GM19455 (cell line): Measurements from ENCODE around the gene JADE1.

Experiments used
- ATAC-seq: cut with Tn5 transposase; IDR thresholded peaks from one replicate; pipeline ENCODE4 v1.9.1; 2021; ENCODE audit not compliant: unreplicated experiment

JADE1 gene

GRCh38 chr4:128809477-128810330 lies at the start of gene JADE1:
JADE1 (plus strand) TSS chr4:128809700; CDS start chr4:128831759, 22,059 bp downstream.
- ATAC-seq: peak; percentile 44

DNA sequence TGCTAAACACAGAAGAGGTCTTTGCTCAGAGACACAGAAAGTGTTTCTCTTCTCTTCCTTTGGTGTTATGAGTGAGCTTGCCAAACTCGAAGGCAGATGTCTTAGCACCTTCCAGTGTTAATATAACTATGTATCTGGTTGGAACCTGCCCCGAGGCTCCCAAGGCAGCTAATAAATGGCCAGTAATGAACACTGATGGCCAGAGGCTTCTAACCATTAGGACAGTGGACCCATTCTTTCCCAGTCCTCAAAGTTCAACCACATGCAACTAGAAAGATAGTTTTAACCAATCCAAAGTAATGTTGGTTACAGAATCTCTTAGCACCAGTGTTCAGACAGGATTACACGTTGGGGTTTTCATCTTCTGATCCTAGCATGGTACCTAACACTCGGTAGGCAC lies 42.7 kb upstream of the JADE1 start:
- ATAC-seq: no peak

DNA sequence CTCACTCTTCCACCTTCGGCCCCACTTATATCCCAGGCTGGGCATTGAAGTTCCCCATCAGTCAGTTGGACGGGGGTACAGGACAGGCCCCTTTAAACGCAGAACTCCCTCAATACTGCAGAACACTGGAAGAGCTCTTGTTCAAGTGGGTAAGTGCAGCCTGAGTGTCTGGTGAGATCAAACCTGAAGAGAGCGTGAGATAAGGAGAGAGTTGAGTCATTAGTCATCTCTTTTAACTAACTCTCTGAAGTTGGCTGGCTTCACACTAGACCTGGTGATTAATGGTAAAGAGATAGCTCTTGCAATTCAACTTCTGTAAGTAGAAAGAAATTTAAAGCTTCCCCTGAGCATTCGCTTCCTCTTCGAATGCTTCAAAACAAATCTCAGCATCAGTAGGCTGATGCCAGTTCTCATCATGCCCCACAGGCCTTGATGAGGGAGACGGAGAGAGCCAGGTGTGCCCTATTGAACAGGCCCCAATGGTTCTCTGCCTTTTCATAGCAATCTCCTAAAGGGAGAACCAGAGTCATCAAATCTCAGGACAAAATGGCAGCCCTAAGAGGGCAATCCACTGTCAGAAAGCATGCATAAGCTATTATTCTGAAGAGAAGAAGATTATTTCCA lies 41.0 kb upstream of the JADE1 start:
- ATAC-seq: no peak

GRCh38 chr4:128769011-128769410 lies 40.5 kb upstream of the JADE1 start:
- no peak for ATAC-seq

DNA sequence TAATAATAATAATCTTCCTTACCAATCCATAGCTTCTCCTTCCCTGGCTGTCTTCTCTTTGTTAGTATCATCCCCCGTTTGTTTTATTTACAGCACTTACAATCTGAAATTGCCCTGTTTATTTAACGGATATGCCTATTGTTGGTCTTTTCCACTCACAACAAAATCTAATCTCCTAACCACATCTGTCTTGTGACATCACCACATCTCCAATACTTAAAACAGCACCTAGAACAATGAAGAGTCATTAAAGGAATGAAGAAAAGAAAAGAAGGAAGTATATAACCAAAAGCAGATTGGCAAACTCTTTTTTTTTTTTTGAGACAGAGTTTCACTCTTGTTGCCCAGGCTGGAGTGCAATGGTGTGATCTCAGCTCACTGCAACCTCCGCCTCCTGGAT lies 38.7 kb upstream of the JADE1 start:
- no peak for ATAC-seq

DNA sequence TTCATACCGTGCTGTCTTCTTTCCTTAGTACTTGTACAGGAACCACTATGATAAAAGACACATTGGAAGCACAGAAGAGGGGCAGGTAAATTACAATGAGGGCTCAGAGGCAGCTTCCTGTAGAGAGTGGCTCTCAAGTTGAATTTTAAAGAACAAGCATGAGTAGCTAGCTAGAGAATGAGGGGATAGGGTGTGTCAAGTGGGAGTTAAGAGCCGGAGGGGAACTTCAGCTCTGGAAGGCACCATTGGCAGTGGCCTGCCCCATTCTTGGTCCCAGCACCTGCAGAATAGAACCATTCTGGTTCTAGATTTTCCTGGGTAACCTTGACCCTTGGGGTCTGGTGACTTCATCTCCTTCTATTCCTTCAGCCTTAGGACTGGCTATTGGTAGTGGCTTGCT lies 34.0 kb upstream of the JADE1 start:
- ATAC-seq: no peak

- no peak for ATAC-seq
Observed at GRCh38 chr4:128775916-128776315, 33.6 kb upstream of the JADE1 start.

GRCh38 chr4:128776794-128777216 lies 32.7 kb upstream of the JADE1 start:
- no peak for ATAC-seq

- no peak for ATAC-seq
Observed at GRCh38 chr4:128780688-128781087, 28.8 kb upstream of the JADE1 start.

GRCh38 chr4:128782076-128782715 lies 27.3 kb upstream of the JADE1 start:
- no peak for ATAC-seq

GRCh38 chr4:128782875-128783614 lies 26.5 kb upstream of the JADE1 start:
- ATAC-seq: no peak

- no peak for ATAC-seq
Observed at GRCh38 chr4:128787509-128788311, 21.8 kb upstream of the JADE1 start.

DNA sequence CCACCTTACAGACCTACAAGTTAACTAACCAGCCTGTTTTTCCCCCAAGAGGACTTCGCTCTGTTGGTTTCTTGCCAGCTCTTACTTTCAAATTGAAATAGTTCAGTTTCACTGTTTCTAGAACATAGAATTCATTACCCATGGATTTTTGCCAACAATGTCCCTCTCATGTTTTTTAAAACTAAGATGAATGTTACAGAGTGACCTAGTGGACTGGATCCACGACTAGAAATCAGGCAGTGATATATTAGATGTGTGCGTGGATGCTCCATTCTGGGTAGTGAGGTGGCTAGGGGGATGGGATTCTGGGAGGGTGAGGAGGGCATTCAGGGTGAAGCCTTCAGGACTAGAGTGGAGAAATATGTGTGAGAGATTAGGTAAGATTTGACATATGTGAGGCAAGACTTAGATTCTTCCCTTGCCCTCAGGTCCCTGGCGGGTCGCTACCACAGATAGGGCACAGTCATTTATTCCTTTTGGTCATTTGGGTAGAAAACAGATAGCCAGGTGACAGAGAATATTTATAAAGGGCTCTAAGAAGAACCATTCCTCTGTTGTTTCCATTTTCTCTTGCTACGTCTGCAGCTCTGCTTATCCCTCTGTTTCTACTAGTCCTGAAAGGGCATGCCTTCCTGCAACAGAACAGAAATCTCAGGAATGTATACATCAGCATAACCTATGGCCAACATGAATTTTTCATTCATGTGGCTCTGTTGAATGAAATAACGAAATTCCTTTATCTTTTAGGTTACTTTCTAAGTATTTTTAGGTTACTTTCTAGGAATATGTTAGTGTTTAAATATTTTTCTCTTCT lies 15.4 kb upstream of the JADE1 start:
- no peak for ATAC-seq

DNA sequence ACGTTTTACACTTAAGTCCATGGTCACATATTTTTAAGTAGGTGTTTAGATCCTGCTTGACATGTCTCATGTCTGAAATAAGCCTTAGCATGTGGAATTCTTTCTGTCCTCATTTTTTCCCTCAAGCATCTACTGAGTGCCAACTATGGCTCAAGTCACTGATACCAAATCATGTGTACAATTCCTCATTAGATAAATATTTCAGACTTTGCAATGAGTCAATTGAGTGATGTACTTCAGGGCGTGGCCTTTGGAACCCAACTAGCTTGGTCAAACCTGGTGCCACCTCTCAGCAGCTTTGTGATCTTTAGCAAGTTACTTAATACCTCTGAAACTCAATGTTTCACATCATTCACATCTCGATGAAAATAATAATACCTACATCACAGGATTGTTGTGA lies 12.6 kb upstream of the JADE1 start:
- no peak for ATAC-seq

GRCh38 chr4:128800284-128800683 lies 9.2 kb upstream of the JADE1 start:
- ATAC-seq: no peak

DNA sequence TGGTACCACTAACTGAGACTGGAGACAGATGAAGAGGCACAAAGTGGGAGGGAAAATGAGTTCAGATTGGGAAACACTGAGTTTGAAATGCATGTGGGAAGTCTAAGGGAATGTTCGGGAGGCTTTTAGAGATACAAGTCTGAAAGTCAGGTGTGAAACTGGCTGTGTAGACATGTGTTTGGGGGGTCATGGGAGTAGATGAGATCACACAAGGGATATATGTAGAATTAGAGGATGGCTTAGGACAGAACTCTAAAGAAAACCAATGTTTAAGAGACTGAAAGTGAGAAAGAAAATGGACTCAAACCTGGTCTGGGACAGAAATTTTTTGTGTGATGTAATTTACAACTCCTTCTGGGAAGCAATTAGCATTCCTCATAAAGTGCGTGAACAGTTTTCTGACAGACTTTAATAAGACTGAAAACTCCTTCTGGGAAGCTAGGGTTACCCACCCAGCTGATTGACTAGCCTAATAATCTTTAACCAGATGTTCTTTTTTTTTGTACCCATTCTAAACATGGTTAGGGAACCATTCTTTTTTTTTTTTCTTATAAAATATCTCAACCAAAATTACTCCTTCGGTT lies 8.7 kb upstream of the JADE1 start:
- no peak for ATAC-seq

- no peak for ATAC-seq
Observed at GRCh38 chr4:128802680-128803628, 6.5 kb upstream of the JADE1 start.

GRCh38 chr4:128803783-128804182 lies 5.7 kb upstream of the JADE1 start:
- no peak for ATAC-seq
